GM19438 (cell line): ENCODE data around the gene HIF1A.
"Not testable (repeated sequence)": the region's sequence is repeated elsewhere in the genome, so short reads cannot be mapped to it uniquely, and the experiment has no call there.

Source experiments
- ATAC-seq: cut with Tn5 transposase; IDR thresholded peaks from one replicate; pipeline ENCODE4 v1.9.1; 2021; ENCODE audit warnings: low read depth; ENCODE audit not compliant: unreplicated experiment

The HIF1A gene

DNA sequence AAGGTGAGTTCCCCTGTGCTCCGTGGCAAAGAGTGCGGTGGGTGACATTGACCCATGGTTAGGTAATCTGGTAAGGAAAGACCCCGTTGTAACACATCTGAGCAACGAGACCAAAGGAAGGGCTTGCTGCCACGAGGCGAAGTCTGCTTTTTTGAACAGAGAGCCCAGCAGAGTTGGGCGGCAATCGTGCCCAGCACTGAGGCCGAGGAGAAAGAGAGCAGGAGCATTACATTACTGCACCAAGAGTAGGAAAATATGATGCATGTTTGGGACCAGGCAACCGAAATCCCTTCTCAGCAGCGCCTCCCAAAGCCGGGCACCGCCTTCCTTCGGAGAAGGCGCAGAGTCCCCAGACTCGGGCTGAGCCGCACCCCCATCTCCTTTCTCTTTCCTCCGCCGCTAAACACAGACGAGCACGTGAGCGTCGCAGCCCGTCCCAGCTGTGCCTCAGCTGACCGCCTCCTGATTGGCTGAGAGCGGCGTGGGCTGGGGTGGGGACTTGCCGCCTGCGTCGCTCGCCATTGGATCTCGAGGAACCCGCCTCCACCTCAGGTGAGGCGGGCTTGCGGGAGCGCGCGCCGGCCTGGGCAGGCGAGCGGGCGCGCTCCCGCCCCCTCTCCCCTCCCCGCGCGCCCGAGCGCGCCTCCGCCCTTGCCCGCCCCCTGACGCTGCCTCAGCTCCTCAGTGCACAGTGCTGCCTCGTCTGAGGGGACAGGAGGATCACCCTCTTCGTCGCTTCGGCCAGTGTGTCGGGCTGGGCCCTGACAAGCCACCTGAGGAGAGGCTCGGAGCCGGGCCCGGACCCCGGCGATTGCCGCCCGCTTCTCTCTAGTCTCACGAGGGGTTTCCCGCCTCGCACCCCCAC is at the start of gene HIF1A:
TSS of gene HIF1A (plus strand) at position 684 of the 865 bp plus-strand sequence. CDS start 292 bp downstream, outside the sequence.
- peak; percentile 89 for ATAC-seq

DNA sequence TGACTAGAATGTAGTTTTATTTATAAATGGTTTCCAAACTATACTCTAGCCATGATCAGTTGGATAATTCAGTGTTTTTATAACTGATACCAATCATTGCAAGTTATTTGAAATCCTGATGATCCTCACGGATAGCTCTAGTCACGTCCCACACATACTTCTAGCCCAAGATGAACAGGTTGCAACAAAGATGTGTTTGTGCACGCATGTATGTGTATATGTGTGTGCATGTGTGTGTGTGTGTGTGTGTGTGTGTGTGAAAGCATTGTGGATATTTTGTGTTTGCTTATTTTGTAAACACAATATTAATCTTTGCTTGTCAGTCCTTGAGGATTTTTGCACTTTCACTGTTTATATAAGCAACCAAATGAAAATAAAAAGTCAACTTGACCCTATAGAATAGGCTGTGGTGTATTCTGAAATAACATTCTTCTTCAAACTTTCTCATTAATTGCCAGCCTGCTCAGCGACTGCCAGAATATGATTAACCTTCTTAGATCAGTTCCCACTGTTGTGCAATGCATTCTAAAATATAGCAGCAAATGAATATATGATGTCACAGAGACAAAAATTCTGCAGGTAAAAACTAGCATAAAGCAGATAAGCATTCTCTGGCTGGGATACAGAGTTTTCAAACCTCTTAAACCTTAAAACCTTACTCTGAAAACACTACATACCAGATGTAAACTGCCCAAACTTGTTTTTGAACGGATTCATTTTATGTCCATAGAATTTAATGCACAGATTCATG is 48.8 kb upstream of the HIF1A start:
- no peak for ATAC-seq

DNA sequence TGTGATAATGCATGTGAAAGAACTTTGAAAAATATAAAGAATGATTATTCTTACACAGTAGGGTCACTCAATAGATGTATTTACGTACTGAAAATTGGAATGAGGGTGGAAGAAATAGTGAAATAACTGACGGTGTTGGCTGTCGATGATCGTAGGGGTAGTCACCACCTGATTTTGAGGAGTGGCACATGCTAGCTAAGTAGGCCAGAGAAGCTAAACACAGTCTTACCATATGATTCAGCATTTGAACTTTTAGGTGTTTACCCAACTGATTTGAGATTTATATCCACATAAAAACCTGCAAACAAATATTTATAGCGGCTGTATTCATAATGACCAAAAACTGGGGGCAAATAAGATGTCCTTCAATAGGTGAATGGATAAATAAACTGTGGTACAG is 47.6 kb upstream of the HIF1A start:
- ATAC-seq = no peak

DNA sequence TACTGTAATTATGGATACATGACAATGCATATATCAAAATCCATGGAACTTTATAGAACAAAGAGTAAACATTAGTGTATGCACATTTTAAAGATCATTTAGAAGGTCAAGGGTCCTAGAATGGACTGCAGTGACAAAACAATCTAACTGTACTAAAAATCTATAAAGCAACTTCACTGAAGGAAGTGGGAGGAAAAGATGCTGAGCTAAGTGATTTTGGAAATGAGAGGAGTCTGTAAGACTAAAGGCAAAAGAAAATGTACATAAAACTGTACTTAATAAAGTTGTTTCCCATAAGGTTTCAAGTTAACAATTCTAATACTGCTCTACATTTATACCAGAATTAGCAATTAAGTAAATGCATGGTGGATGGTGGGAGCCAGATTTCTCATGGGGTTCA is 46.9 kb upstream of the HIF1A start:
- no peak for ATAC-seq

DNA sequence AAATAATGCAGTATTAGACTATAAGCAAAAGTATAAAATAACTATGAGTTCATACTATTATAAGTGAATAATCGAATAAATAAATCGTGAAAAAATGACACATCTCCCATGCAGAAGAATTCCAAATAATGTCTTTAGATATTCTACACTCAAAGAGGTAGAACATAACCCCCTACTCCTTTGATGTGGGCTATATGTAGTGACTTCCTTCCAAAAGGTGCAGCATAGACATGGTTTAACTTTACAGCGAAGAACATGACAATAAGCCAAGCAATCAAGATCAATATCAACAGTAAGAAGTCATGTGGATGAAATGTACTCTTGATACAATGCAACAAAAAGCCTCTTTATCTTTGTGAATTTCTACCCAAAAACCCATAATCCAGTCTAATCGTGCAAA is 46.0 kb upstream of the HIF1A start:
- ATAC-seq = no peak

DNA sequence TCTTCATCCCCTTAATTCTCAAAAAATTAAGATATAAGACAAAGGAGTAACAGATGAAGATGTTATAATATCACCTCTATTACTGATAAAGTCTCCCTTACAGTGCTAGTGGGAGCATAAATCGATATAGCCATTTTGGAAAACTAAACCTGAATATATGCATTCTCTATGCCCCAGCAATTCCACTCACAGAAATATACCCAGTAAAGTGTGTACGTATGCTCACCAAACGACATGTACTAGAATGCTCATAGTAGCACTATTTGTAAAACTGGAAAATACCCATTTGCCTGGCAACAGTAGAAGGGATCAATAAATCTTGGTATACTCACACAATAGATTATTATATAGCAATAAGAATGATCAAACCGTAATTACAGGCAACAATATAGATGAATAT is 44.0 kb upstream of the HIF1A start:
- ATAC-seq = no peak

DNA sequence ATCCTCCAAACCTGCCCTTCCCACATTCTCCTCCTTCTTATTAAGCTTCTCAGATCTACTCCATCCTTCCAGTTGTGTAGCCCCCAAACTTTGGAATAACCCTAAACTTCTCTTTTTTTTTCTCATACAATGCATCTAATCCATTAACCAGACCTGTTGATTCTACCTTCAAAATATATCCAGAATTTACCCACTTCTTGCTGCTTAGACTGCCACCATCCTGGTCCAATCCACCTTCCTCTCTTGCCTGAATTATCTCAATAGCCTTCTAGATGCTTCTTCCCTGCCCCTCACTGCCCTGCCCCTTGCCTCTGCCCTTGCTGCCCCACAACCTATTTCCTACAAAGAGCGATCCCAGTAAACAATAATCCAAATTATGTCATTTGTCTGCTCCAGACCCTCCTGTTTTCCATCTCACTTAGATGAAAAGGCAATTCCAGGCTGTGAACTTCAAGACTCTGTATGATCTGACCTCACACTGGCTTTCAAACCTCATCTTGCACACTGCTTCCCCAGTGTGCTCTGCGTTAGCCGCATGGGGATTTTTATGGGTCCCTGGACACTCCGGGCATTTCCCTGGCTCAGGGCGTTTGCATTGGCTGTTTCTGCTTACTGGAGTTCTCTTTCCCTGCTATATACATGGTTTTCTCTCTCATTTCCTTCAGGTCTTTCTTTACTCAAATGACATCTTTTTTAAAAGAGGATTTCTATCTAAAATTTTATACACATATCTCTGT is 42.6 kb upstream of the HIF1A start:
- no peak for ATAC-seq

DNA sequence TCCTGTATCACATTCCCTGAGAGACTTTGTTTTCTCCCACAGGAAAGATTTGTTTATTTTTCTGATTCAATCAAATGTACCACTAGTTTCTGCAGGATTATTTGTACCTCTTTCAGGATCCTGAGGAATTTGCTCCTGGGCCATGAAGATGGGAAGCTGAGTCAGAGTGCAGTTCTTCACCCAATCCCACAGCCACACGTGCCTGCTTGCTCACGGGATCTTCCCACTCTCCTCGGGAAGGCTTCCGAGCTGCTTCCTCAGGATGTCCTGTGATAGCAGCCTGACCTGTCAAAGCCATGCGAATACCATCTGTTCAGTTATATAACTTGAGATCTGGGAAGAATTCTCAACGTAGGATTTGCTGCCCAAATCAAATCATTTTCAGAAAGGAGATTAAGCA is 41.8 kb upstream of the HIF1A start:
- ATAC-seq = no peak

DNA sequence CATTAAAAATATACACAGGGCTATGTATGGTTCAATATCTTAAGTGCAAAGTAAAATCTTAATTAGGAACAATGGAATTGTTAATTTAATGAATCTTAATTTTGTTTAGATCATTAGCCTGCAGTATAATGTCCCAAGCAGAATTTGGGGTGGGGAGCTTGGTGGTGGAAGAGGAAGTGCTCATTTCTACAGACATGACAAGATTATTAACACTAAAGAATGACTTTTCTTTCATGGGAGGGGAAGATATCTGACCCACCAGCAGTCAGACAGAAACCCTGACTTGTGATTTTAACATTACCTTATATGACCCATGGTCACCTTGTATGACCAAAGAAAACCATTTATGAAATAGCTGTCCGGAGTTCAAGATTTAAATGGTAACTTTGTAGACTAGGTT is 41.3 kb upstream of the HIF1A start:
- no peak for ATAC-seq

DNA sequence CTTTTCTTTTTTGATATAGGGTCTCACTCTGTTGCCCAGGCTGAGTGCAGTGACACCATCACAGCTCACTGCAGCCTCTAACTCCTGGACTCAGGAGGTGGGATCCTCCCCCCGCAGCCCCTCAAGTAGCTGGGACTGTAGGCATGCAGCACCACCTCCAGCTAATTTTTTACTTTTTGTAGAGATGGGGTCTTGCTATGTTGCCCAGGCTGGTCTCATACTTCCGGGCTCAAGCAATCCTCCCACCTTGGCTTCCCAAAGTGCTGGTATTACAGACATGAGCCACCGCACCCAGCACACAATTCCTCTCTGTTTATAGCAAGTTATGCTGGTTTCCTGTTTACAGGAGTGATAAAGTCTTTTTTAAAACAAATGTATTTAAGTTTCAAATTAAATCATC is 39.5 kb upstream of the HIF1A start:
- no peak for ATAC-seq

DNA sequence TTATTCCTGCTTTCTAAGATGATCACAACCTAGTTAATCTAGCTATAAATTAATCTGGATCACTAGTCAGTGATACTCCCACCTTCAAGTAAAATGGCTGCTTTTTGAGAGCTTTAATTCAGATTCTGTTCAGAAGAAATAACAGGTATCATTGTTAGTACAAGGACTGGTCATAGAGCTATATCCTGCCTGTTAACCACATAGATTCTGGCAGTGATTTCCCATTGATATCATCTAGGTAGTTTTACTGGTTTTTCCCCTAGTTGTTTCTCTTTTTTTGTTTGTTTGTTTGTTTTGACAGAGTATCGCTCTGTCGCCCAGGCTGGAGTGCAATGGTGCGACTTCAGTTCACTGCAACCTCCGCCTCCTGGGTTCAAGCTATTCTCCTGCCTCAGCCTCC is 39.0 kb upstream of the HIF1A start:
- ATAC-seq = no peak

DNA sequence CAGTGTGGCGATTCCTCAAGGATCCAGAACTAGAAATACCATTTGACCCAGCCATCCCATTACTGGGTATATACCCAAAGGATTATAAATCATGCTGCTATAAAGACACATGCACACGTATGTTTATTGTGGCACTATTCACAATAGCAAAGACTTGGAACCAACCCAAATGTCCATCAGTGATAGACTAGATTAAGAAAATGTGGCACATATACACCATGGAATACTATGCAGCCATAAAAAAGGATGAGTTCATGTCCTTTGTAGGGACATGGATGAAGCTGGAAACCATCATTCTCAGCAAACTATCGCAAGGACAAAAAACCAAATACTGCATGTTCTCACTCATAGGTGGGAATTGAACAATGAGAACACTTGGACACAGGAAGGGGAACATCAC is 37.2 kb upstream of the HIF1A start:
- ATAC-seq = not testable (repeated sequence)

DNA sequence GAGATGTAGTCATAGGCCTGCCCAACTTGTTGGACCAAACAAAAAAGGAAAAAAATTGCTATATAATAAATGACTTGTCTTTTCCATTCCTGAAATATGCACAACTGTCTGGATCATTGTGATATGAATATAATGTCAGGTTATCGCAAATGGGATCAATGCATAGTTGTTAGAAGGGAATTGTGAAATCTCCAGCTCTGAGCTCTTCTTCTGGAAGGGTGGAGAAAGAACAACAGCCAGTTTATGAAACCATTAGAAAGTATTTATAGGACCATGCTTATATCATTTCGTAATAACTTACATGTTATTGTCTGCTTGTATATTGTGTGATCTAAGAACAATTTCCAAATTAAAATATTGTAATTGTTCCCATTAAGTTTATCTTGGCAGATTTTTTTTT is 35.7 kb upstream of the HIF1A start:
- ATAC-seq = no peak

DNA sequence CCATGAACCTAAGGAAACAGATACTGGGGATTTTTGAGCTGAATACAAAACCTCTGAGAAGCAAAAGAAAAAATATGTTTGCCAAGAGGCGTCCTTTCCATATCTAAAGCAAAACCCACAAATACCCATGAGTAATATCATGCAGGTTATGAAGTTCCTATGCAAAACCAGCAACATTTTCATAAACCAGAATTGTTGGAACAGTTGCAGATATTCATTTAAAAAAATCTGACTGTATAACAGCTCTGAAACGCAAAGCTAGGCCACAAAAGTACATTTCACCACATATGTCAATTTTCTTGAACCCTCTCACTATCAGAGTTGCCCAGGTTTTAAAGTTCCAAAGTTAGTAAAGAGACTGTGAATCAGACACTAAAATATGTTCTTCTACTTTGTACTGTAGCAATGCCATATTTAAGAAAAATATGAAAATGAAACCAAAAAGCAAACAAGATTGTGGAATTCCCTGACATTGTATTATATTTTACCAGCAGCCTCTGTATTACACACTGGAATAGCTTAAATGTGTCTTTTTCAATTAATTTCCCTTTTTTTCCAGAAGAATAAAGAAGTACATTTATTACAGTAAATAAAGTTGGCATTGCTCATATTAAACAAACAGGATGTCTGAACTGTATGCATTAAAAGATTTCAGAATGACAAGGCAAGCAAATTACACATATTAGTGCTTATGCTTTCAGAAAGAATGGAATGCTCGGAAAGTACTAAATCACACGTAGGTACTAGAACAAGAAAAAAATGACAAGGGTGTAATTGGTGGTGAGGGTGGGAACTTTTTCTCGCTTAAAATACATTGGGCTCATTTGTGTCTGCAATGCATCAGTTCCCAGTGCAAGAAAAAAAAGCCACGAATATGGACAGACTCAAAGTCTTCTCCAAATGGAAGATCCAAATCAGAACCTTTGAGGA is 33.6 kb upstream of the HIF1A start:
- ATAC-seq = peak; percentile 27

DNA sequence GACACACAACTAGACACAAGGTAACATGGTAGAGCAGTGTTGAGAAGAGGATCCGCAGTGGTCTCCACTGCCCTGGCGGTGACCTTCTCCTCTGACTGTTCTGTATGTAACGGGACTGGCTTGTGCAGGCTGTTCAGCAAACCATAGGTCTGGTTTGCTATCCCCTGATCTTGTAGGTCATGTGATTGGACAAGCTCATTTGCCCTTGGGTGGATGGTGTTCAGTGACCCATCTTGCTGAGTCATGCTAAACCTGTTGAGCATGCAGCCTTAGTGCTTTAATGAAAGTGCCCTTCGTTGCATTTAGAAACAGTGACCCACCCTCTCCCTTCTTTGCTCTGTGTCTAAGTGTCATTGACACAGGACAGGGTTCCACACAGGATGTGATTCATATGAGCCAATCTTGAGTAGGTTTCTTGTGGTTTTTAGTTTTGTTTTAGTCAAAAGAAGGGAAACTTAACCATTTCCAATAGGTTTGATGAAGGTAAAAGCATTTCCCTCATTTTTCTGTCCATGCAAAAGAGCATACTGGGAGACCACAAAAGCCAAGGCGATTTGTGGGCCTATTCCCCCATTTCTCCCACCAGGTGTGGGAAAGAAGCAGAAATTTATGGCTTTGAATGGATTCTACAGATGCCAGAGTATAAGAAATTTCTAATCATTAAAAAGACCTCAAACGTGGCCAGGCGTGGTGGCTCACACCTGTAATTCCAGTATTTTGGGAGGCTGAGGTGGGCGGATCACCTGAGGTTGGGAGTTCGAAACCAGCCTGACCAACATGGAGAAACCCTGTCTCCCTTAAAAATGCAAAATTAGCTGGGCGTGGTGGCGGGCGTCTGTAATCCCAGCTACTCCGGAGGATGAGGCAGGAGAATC is 32.6 kb upstream of the HIF1A start:
- peak; percentile 83 for ATAC-seq

DNA sequence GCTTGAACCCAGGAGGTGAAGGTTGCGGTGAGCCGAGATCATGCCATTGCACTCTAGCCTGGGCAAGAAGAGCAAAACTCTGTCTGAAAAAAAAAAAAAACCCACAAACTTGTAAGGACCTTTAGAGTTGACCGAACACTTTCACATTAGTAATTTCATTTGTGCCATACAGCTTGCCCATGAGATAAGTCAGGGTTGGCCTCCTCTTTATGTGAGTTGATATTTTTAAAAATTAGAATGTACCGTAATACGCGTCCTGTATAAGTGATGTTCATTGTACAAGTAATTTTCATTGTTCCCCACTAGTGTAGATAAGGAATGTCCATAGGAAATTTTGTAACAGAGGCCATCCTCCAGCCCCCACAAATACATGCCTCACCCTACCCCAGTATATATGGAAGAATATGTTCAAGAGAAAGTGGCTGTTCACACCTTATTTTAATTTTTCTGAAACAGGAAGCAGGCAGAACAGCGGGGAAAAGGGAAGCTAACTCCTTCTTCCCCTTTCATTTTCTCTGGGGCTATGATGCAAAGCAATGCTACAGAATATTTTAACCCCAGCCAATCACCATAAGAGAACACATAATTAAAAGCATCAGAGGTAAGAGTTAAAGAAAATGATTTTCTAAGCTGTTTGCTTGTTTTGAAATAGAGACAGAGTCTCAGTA is 31.9 kb upstream of the HIF1A start:
- ATAC-seq = no peak

DNA sequence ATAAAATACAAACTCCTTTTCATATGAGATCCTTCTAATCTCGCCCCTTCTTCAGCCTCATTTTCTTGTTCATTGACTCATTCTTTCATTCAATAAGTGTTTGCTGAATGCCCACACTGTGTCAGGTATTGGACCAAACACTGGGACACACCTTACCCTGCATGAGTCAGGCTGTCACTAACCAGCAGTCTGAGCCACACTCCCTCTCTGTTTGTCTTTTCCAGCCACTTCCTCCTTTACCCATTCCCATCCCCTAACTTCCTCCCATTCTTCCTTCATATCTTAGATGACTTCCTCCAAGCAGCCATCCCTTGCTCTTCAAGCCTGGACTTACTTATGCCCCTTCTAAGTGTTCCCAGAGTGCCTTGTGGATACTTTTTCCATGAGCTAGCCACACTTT is 27.0 kb upstream of the HIF1A start:
- ATAC-seq = no peak

DNA sequence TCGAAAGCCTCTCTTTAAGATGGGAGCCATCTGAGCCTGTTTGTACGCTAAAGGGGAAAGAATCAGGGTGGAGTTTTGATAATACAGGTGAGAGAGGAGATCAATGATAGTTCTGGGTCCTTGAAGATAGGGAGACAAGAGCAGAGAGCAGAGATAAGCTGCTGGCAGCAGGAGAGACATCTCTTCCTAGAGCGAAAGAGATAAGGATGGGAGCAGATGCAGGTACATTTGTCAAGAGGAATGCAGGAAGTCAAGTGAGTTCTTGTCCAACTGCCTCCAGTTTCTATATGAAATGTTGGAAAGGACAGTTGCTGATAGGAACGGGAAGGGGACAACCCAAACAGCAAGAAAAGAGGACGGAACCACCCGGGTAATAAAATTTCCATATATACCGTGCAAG is 24.7 kb upstream of the HIF1A start:
- no peak for ATAC-seq

DNA sequence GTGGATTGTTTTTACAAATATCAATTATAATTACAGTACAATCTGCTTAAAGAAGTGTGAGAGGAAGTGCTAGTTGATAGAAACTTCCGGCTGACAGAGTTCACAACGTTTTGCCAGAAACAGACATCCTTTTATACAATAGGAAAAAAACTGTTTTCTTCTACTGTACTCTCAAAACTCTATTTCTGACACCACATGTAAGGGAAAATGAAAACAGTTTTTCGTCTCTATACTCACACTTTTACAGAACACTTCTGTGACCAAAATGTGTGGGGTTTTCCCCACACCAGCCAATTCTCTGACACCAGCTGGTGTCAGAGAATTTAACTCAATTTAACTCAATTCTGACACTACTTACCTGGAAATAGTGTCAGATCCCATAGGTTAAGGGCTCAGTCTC is 24.2 kb upstream of the HIF1A start:
- peak; percentile 73 for ATAC-seq
